HG02981 (cell line): Measurements from ENCODE around the gene NOVA1.

Source experiments
- ATAC-seq: cut with Tn5 transposase; IDR thresholded peaks from one replicate; pipeline ENCODE4 v1.9.1; 2021; ENCODE audit warnings: mild to moderate bottlenecking, moderate library complexity; ENCODE audit not compliant: unreplicated experiment

NOVA1 gene

GRCh38 chr14:26463136-26463535 is 134.7 kb downstream of the NOVA1 start:
- ATAC-seq = no peak

DNA sequence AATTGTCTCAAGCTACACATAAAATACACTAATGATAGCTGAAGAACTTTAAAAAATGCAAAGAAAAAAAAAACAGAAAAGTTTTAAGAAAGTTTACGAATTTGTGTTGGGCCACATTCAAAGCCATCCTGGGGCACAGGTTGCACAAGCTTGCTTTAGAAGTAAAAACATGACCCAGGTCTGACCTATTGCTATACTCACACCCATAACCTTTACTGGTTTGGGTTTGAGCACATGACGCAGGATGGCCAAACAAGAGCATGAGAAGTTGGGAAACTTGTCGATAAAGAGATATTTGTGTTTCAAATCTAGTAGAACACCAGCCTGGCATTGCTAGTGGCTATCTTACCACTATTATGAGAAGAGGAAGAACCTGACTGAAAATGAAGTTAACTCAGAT is 143.7 kb downstream of the NOVA1 start:
- ATAC-seq = no peak

DNA sequence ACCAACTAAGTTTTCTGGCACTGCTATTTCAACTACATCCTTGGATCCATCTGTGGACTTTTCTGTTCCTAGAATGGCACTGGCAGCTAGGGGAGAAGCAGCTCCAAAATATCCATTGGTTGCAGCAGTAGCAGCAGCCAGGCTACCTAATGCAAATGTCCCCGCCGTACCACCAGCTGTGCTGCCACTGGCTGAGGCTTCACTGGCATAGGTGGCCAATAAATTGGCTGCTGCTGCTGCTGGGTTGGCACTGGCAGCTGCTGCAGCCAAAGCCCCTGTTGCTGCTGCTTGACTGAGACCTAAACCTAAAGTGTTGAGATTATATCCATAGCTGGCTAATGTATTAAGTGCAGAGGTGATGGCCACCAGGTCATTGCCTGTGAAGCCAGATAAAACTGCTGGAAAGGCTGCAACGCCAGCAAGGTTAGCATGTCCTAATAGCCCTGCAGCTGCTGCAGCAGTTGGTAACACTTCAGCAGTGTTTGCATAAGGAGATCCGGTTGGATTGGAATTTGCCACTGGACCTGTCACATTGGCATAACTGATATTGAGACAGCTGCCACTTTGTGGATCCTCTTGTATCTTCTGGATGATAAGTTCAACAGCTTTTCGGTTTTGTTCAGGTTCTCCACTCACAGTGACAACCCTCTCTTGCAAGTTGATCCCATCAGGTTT is 149.5 kb downstream of the NOVA1 start:
- ATAC-seq = no peak

- ATAC-seq = no peak
These were observed 153.0 kb downstream of the NOVA1 start for GRCh38 chr14:26444822-26445221.

DNA sequence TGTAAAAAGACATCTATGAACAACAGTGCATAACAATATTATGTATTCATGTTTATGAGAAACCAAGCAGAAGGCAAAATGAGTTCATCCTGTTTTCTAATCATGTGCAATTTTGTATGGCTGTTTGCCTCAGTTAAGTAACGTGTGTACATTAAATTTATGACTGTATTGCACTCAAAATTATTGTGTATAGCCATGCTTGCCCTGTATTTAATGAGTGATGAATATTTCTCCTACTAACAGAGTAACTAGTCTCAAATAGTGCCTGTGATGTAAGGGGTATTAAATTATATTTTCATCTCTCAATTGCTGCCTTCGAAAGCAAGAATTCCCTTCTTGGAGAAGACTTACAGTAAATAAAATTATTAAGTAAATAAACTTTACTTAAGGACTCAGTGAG is 154.2 kb downstream of the NOVA1 start:
- no peak for ATAC-seq

DNA sequence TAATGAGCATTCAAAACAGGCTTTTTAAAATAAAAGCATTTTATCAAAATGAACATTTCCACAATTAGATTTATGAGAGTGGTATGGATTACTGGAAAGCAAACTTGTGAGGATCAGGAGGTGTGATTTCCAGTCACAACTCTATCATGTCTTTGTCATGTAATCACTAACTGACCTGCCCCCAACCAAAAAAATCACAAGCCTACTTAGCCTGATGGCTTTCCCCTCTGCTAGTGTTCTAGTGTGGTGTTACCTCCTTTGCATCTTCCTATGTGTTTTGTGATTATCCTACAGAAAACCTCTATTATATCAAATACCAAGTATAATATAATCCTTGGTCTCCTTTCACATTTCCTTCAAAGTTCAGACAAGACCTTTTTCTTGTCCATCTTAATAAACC is 168.6 kb downstream of the NOVA1 start:
- ATAC-seq = no peak

DNA sequence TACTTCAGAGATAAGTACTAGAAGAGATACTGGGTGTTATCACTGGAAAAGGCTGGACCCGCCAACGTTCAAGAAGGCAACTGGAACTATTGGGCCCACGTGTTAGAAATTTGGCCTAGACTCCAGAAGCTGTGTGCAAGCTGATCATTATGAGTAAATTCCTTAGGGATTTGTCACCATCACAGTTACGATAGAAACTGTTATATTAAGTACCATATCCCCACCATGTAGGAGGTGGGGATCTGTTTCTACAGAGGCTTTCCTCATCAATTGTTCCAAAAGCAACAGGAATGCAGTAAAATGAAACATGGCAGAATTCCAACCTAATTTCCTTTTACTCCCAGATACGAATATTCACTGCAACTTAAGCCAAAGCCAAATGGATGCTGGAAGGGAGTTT is 170.7 kb downstream of the NOVA1 start:
- ATAC-seq = no peak

- no peak for ATAC-seq
These were observed 173.3 kb downstream of the NOVA1 start for GRCh38 chr14:26424537-26424936.

DNA sequence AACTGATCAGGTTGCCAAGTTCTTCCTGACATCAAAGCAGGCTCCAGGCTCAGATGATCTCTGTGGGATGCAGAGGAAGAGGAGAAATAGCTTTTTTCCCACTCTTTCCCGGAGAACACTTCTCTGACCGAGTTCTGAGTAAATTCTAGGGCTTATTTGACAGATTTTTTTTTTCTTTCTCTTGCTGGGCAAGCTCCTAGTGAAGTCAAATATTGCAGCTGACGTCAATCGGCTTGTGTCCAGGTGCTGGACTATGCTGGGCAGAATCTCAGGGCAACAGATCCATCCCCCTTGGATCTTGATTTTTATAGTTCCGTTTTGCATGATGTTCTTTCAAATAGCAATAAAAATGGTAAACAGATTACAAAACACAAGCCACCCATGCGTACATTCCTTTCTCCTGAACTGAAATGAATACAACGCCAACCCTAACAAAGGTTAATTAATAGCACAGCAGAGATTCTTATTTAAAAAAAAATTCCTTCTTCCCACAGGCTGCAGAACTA is 182.2 kb downstream of the NOVA1 start:
- no peak for ATAC-seq

GRCh38 chr14:26414926-26415325 is 182.9 kb downstream of the NOVA1 start:
- ATAC-seq = no peak

DNA sequence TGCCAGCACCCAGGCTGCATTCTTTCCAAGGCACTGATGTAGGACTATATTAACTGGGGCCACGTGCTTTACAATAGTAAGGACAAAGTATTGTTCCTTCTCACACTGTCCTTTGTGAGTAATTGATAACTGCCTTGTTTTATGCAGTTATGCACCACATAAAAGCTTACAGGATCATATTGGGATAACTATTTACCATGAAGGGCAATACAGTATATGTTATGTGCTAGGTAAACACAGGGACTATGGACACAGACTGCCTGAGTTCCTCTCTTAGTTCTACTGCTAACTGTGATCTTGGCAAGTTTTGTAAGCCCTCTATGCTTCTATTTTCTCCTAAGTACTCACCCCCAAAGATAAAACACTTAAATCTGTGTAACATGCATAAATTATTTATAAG is 183.7 kb downstream of the NOVA1 start:
- ATAC-seq = no peak

- ATAC-seq = no peak
These were observed 185.4 kb downstream of the NOVA1 start for GRCh38 chr14:26412421-26412820.

DNA sequence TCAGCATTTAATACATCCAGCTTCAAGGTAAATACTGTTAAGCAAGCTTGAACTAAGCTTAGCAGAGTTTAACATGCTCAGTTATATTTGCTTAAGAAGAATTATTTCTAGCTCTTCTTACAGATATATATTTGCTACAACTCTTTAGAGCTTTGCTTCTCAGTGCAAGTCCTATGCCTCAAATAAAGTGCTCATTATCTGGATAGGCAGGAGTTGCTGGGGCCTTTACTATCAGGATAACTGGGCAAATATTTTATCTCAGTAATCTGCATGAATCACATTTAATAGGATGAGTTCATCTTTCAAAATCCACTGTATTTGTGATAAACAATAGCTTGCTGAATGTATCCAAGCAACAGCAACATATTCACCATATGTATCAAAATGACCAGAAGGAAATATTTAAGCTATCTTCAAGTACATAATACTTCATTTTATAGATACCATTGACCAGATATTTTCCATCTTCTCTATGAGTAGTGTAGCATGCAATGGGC is 187.6 kb downstream of the NOVA1 start:
- no peak for ATAC-seq

GRCh38 chr14:26404927-26405326 is 192.9 kb downstream of the NOVA1 start:
- ATAC-seq = no peak

- no peak for ATAC-seq
These were observed 194.1 kb downstream of the NOVA1 start for GRCh38 chr14:26403760-26404159.

DNA sequence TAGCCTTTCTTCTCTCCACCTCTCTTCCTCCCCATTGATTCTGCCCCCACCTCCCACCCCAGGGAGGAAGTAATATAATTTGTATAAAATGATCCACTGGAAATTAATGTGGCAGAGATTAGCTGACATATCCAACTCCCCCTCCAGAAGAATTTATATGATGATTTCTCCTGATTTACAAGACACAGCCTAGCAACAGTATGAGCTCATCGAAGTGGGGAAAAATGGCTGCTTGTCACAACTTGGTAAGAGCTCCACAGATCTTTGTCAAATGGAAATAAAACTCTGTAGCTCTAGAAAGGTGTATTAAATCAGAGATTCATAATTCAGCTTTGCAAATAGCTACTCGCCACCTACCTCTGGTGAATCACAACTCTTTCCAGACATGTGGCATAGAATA is 195.7 kb downstream of the NOVA1 start:
- ATAC-seq = no peak

DNA sequence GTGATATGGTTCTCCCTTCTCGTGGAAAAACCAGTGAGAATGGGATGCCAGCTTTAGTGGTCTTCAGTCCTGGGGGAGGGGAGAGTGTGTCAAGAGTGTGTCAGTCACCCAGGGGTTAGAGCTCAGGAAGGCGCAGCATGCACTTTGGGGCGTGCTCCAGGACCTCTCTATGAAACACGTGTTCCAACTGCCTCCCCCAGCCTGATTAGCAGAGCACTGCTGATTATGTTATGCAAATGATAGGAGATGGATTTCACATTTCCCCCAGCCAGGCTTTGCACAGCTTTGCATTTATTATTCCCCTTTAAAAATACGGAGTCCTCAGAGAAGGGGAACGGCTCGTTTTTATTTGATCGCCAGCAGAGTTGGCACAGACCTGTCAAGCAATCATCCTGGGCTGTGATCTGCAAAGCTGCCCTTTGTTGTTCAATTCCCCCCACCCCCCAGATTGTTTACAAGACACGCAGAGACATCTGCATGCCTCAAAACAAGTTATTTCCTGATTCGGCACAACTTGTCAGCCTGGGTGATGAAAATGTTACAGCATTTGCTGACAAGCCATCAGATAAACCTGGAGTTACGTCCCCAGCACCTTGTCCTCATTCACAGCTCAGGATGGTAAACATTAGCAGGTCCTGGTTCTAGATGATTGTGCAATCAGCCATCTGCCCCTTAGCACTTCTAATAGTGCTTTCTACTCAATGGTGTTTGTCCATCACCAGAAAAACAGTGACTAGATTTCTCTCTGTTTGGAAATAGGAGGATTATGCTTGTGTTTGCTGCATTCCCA is 196.5 kb downstream of the NOVA1 start:
- no peak for ATAC-seq

DNA sequence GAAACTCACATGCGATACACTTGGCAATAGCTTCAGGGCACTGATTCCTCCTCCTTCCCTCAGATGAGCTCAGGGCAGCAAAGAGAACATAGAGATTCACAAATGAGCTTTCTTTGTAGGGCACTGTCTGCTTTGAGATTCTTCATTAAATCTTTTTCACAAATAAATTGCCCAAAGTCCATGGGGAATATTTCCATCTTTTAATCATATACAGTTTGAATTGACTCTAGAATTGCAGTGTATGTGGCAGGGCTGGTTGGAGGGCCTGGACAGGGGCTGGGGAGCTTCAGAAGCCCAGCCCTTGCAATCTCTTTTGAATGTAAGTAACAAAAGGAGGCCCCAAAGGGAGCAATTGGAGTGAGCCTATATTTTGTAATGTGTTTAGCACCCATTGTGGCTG is 197.5 kb downstream of the NOVA1 start:
- no peak for ATAC-seq

DNA sequence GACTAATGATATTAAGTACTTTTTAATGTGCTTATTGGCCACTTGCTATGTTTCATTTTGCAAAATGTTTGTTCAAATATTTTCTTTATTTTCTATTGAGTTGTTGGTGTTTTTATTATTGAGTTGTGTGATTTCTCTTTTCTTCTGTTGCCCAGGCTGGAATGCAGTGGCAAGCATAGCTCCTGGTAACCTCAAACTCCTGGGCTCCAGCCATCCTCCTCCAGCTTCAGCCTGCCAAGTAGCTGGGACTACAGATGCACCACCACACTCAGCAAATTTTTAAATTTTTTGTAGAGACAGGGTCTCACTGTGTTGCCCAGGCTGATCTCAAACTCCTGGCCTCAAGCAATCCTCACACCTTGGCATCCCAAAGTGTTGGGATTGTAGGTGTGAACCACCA is 199.2 kb downstream of the NOVA1 start:
- ATAC-seq = no peak
